HEK293 (cell line): ENCODE results near the gene FADS2.

Experiments
- REST ChIP-seq: fragments of 450-650 bp; formaldehyde crosslinking; IDR thresholded peaks from 2 replicates; pipeline ENCODE4 v1.5.1; 2016; ENCODE audit warnings: missing biosample characterization, missing genetic modification characterization
- ZNF274 ChIP-seq, 2 experiments: fragments of 200-500 bp in 1 of 2; fragments of 450-650 bp in 1 of 2; sonication (Bioruptor generic) in 1 of 2; formaldehyde crosslinking in 1 of 2; IDR thresholded peaks; 2 replicates each; pipeline versions ENCODE4 v1.5.1 to v1.6.1; 2014 to 2016; ENCODE audit warnings: borderline replicate concordance in 1 of 2, inconsistent platforms in 1 of 2, low read length in 1 of 2, missing biosample characterization in 1 of 2, missing genetic modification characterization in 1 of 2
- ZNF324 ChIP-seq: fragments of 450-650 bp; formaldehyde crosslinking; IDR thresholded peaks from 2 replicates; pipeline ENCODE4 v1.5.1; 2016; ENCODE audit warnings: missing biosample characterization, missing genetic modification characterization
- TF ChIP-seq, protein P1 (sequence below): fragments of 450-650 bp; formaldehyde crosslinking; conservative IDR thresholded peaks from 2 replicates; pipeline ENCODE4 v1.5.1; 2016; ENCODE audit warnings: low read depth, missing biosample characterization, missing genetic modification characterization
- TF ChIP-seq, protein P2 (sequence below): fragments of 450-650 bp; formaldehyde crosslinking; IDR thresholded peaks from 2 replicates; pipeline ENCODE4 v1.5.1; 2016; ENCODE audit warnings: missing biosample characterization, missing genetic modification characterization

GRCh38 chr11:61779666-61780525 lies 48.2 kb upstream of the FADS2 start:
- TF ChIP-seq ZNF324 (tag by site-specific recombination) (no peak), REST (tag by site-specific recombination) (no peak), ZNF274 (IDR thresholded peaks at IDR 0.05; ENCODE audit: low read length) (no peak), ZNF274 (tag by site-specific recombination; IDR thresholded peaks at IDR 0.05; ENCODE audit: borderline replicate concordance) (no peak)
- TF ChIP-seq, protein P1, sequence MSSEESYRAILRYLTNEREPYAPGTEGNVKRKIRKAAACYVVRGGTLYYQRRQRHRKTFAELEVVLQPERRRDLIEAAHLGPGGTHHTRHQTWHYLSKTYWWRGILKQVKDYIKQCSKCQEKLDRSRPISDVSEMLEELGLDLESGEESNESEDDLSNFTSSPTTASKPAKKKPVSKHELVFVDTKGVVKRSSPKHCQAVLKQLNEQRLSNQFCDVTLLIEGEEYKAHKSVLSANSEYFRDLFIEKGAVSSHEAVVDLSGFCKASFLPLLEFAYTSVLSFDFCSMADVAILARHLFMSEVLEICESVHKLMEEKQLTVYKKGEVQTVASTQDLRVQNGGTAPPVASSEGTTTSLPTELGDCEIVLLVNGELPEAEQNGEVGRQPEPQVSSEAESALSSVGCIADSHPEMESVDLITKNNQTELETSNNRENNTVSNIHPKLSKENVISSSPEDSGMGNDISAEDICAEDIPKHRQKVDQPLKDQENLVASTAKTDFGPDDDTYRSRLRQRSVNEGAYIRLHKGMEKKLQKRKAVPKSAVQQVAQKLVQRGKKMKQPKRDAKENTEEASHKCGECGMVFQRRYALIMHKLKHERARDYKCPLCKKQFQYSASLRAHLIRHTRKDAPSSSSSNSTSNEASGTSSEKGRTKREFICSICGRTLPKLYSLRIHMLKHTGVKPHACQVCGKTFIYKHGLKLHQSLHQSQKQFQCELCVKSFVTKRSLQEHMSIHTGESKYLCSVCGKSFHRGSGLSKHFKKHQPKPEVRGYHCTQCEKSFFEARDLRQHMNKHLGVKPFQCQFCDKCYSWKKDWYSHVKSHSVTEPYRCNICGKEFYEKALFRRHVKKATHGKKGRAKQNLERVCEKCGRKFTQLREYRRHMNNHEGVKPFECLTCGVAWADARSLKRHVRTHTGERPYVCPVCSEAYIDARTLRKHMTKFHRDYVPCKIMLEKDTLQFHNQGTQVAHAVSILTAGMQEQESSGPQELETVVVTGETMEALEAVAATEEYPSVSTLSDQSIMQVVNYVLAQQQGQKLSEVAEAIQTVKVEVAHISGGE (tag by site-specific recombination), result no peak
- TF ChIP-seq, protein P2, sequence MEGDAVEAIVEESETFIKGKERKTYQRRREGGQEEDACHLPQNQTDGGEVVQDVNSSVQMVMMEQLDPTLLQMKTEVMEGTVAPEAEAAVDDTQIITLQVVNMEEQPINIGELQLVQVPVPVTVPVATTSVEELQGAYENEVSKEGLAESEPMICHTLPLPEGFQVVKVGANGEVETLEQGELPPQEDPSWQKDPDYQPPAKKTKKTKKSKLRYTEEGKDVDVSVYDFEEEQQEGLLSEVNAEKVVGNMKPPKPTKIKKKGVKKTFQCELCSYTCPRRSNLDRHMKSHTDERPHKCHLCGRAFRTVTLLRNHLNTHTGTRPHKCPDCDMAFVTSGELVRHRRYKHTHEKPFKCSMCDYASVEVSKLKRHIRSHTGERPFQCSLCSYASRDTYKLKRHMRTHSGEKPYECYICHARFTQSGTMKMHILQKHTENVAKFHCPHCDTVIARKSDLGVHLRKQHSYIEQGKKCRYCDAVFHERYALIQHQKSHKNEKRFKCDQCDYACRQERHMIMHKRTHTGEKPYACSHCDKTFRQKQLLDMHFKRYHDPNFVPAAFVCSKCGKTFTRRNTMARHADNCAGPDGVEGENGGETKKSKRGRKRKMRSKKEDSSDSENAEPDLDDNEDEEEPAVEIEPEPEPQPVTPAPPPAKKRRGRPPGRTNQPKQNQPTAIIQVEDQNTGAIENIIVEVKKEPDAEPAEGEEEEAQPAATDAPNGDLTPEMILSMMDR (tag by site-specific recombination), result no peak
